Endothelial cell of umbilical vein (primary cell): ENCODE measurements around the gene CCND2. TPM values are rescaled to one million over a fixed set of nuclear protein-coding genes. Genes with fewer than 3 reads are reported as not detected.

ENCODE experiments used
- BruUV-seq: library from RNA; stranded (reverse); fragments of 400-500 nt; replicated peaks from 2 replicates; lab custom pipeline; 2021; lab: Mats Ljungman, UMichigan
- CTCF ChIA-PET: fragments of 300-600, 350-600 bp; sonication (Branson Sonifier 250); formaldehyde crosslinking; loops from one replicate; lab custom pipeline; 2021; ENCODE audit warnings: antibody characterized with exemption, inconsistent platforms; lab: Charles Lee
- POLR2A ChIA-PET: fragments of 300-600, 350-600 bp; sonication (Branson Sonifier 250); formaldehyde crosslinking; loops from one replicate; lab custom pipeline; 2021; ENCODE audit warnings: antibody characterized with exemption, inconsistent platforms; lab: Charles Lee
- DNase-seq: peaks from one replicate; pipeline ENCODE4 v3.0.0-alpha.2; 2011; ENCODE audit warnings: low read depth, low spot score
- FAIRE-seq: peaks from 2 replicates; lab custom pipeline; 2011; peaks lifted over from hg19 to GRCh38; lab: Jason Lieb, UNC
- H2AFZ ChIP-seq: 2 replicates; pipeline ENCODE4 v1.6.0; 2012; ENCODE audit warnings: low read depth, low read length, control low read depth, inconsistent platforms
- H3K27ac ChIP-seq: 2 replicates; pipeline ENCODE4 v1.5.1; 2011; ENCODE audit warnings: low read depth, mild to moderate bottlenecking, control low read depth, low read length, moderate library complexity; ENCODE audit not compliant: insufficient read depth
- H3K27me3 ChIP-seq, 2 experiments: 2 replicates each; pipeline versions ENCODE4 v1.6.0 to v1.6.1; 2011; ENCODE audit warnings: low read length in 2 of 2, mixed read lengths in 1 of 2; ENCODE audit not compliant: control insufficient read depth in 2 of 2, insufficient read depth in 2 of 2
- H3K36me3 ChIP-seq, 2 experiments: 2 replicates in 1 of 2; 3 replicates in 1 of 2; pipeline ENCODE4 v1.5.1; 2011; ENCODE audit warnings: low read length in 2 of 2, mild to moderate bottlenecking in 1 of 2, moderate library complexity in 1 of 2; ENCODE audit not compliant: control insufficient read depth in 2 of 2, insufficient read depth in 2 of 2; ENCODE audit errors: extremely low read depth in 1 of 2
- H3K4me1 ChIP-seq: 3 replicates; pipeline ENCODE4 v1.5.1; 2011; ENCODE audit warnings: mild to moderate bottlenecking, low read length; ENCODE audit not compliant: control insufficient read depth, insufficient read depth; ENCODE audit errors: extremely low read depth
- H3K4me2 ChIP-seq: 2 replicates; pipeline ENCODE4 v1.6.1; 2011; ENCODE audit warnings: low read length, control low read depth, mixed read lengths; ENCODE audit not compliant: insufficient read depth
- H3K4me3 ChIP-seq, 3 experiments: fragments of 200-600 bp in 1 of 3; sonication (generic), shearing (Covaris generic) in 1 of 3; replicated peaks in 1 of 3; 2 replicates each; pipeline ENCODE4 v1.5.1; 2011 to 2016; ENCODE audit warnings: control low read depth in 3 of 3, low read length in 3 of 3, mild to moderate bottlenecking in 2 of 3, inconsistent platforms in 1 of 3, low read depth in 1 of 3, moderate library complexity in 1 of 3; ENCODE audit not compliant: insufficient read depth in 1 of 3
- H3K79me2 ChIP-seq: 2 replicates; pipeline ENCODE4 v1.6.0; 2012; ENCODE audit warnings: low read length, inconsistent platforms; ENCODE audit not compliant: control insufficient read depth, insufficient read depth
- H3K9ac ChIP-seq: replicated peaks from 2 replicates; pipeline ENCODE3; 2011; ENCODE audit warnings: low read length, control low read depth; ENCODE audit not compliant: insufficient read depth; ENCODE audit errors: extremely low read depth
- H3K9me1 ChIP-seq: replicated peaks from 3 replicates; pipeline ENCODE4 v1.6.0; 2011; ENCODE audit warnings: mild to moderate bottlenecking, low read length; ENCODE audit not compliant: control insufficient read depth, insufficient read depth; ENCODE audit errors: extremely low read depth
- H3K9me3 ChIP-seq: replicated peaks from 2 replicates; pipeline ENCODE4 v1.5.1; 2012; ENCODE audit warnings: low read length, inconsistent platforms; ENCODE audit not compliant: control insufficient read depth, insufficient read depth
- H4K20me1 ChIP-seq: replicated peaks from 2 replicates; pipeline ENCODE3; 2011; ENCODE audit warnings: mild to moderate bottlenecking, low read length; ENCODE audit not compliant: control insufficient read depth, insufficient read depth; ENCODE audit errors: extremely low read depth
- EZH2 ChIP-seq: IDR thresholded peaks from 2 replicates; pipeline ENCODE4 v1.6.1; 2012; ENCODE audit warnings: borderline replicate concordance, low read depth, mild to moderate bottlenecking, moderate library complexity, low read length, inconsistent platforms; ENCODE audit not compliant: severe bottlenecking
- FOS ChIP-seq: IDR thresholded peaks from 2 replicates; pipeline ENCODE4 v1.6.1; 2011; ENCODE audit warnings: mild to moderate bottlenecking, low read length, moderate library complexity, borderline replicate concordance; ENCODE audit not compliant: insufficient read depth
- GATA2 ChIP-seq: IDR thresholded peaks from 2 replicates; pipeline ENCODE4 v1.7.0; 2011; ENCODE audit warnings: low read depth, mild to moderate bottlenecking, moderate library complexity, mixed read lengths, low read length; ENCODE audit not compliant: insufficient read length, insufficient read depth
- JUN ChIP-seq: IDR thresholded peaks from 2 replicates; pipeline ENCODE4 v1.6.1; 2011; ENCODE audit warnings: borderline replicate concordance, low read depth; ENCODE audit not compliant: insufficient read length, insufficient read depth
- MAX ChIP-seq: IDR thresholded peaks from 2 replicates; pipeline ENCODE4 v1.6.1; 2011; ENCODE audit not compliant: insufficient read depth, insufficient read length
- MYC ChIP-seq: IDR thresholded peaks from one replicate; pipeline ENCODE4 v1.6.1; 2011; ENCODE audit warnings: mild to moderate bottlenecking, low read depth, low read length
- POLR2A ChIP-seq: IDR thresholded peaks from 2 replicates; pipeline ENCODE4 v1.6.1; 2012; ENCODE audit warnings: low read depth, mild to moderate bottlenecking, control low read depth, low read length
- POLR2AphosphoS5 ChIP-seq: IDR thresholded peaks from 2 replicates; pipeline ENCODE4 v1.6.1; 2012; ENCODE audit warnings: low read depth, mild to moderate bottlenecking, control low read depth, low read length, moderate library complexity; ENCODE audit not compliant: insufficient read depth
- dilution Hi-C: fragments of 300-500 bp; cut with MboI; formaldehyde crosslinking; loops from one replicate; pipeline ENCODE4 v1.15.0; 2019; ENCODE audit warnings: low sequenced_read_pairs; ENCODE audit not compliant: extremely low pct_ligation_motif_present
- intact Hi-C: fragments of 100-400 bp; cut with micrococcal nuclease; formaldehyde crosslinking; loops from one replicate; pipeline ENCODE4 v1.10.0; 2022
- polyA plus RNA-seq, 4 experiments: library from polyadenylated mRNA; depleted of rRNA in 3 of 4; stranded (reverse) in 3 of 4; unstranded in 1 of 4; fragments of >200 nt; gene quantifications; 2 replicates each; pipeline versions ENCODE4 v1.2.1 to v1.2.3, GENCODE V29; 2011 to 2012; ENCODE audit warnings: missing spikeins in 1 of 4
- total RNA-seq: library from RNA; stranded (reverse); gene quantifications from 2 replicates; pipeline ENCODE4 v1.2.3, GENCODE V29; 2021
- TF ChIP-seq, protein P1 (sequence below), 2 donors: IDR thresholded peaks; 1 replicate in 1 of 2; 2 replicates in 1 of 2; pipeline ENCODE4 v1.5.1; 2011; ENCODE audit warnings: low read length in 2 of 2, mild to moderate bottlenecking in 2 of 2, moderate library complexity in 2 of 2, control low read depth in 1 of 2, inconsistent platforms in 1 of 2, low read depth in 1 of 2; ENCODE audit not compliant: insufficient read depth in 1 of 2; ENCODE audit errors: extremely low read depth in 1 of 2

Gene CCND2
- total and polyA plus RNA-seq, 2 donors (not counting 3 experiments of a cell fraction or from before 2014, with no cell fraction given): 0.68 to 3.4 TPM

DNA sequence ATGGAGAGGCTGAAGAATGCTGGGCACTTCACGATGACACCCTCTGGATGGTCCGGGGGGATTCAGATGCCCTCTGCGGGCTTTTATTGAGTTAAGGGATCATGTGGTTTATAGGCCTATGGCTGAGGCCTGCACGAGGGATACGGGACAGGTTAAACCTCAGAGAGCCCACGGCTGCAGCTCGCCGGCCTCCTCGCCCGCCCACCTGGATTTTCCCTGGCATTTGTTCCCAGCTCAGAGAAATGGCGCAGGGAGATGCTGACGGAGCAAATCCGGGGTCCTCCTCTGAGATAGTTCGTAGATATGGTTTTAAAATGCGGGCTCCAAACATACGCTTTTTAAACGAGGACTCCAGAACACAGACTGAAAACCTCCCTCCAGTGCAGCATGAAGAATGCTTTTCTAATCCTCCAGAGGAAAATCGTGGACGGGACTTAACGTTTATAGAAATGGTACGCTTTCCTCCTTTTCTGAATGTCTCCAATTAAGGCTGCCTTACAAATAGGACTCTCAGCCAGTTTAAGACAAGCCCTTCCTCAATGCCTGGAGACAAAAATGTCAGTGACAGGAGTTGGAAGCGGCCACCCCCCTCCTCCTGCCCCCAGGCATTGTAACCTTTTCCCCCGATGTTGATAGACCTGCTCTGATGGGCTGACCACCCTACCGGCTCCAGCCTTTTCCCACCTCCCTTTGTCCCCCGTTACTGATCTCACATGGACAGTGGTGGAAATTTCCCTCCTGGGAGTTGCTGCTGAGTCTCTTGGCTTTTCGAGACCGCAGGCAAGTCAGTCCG is 16.6 kb downstream of the CCND2 start:
- Histone ChIP-seq H3K9me1 (no peaks in the 10 kb centered on the region), H4K20me1 (no peaks in the 10 kb centered on the region), H3K9ac (no peak overlapping the region), H3K79me2 (no peaks in the 10 kb centered on the region), H3K4me1 (no peaks in the 10 kb centered on the region), H3K27me3 (no peaks in the 10 kb centered on the region), H3K9me3 (no peaks in the 10 kb centered on the region), H3K27ac (no peak overlapping the region), H3K4me2 (no peak overlapping the region), H3K4me3 (no peak overlapping the region), H2AFZ (no peak overlapping the region), H3K36me3 (no peaks in the 10 kb centered on the region)
- DNase-seq: no peak
- POLR2A ChIA-PET: no interaction called here
- dilution Hi-C loops: no loop called here
- CTCF ChIA-PET: interaction anchor here (1.8 to 4.7 kb wide), 2 partner anchors 13 kb away, joined by 7 to 29 read pairs; no protein-coding TSS in a partner anchor
- intact Hi-C loops: no loop called here
- TF ChIP-seq POLR2AphosphoS5 (no peak), EZH2 (no peak), MAX (no peak), JUN (no peak), MYC (no peak), FOS (no peak), POLR2A (no peak), GATA2 (no peak)
- TF ChIP-seq, protein P1, sequence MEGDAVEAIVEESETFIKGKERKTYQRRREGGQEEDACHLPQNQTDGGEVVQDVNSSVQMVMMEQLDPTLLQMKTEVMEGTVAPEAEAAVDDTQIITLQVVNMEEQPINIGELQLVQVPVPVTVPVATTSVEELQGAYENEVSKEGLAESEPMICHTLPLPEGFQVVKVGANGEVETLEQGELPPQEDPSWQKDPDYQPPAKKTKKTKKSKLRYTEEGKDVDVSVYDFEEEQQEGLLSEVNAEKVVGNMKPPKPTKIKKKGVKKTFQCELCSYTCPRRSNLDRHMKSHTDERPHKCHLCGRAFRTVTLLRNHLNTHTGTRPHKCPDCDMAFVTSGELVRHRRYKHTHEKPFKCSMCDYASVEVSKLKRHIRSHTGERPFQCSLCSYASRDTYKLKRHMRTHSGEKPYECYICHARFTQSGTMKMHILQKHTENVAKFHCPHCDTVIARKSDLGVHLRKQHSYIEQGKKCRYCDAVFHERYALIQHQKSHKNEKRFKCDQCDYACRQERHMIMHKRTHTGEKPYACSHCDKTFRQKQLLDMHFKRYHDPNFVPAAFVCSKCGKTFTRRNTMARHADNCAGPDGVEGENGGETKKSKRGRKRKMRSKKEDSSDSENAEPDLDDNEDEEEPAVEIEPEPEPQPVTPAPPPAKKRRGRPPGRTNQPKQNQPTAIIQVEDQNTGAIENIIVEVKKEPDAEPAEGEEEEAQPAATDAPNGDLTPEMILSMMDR (IDR thresholded peaks at IDR 0.05; ENCODE audit: extremely low read depth in 1 of 2, insufficient read depth in 1 of 2, low read depth in 1 of 2, low read length in 2 of 2): no peak
- BruUV-seq: no TSS peak
- FAIRE-seq: no peak
